ACHN (cell line): ENCODE results near the gene ICE1.
"Not testable (repeated sequence)": the region's sequence is repeated elsewhere in the genome, so short reads cannot be mapped to it uniquely, and the experiment has no call there.

Experiments
- DNase-seq: peaks from one replicate; pipeline ENCODE4 v3.0.0-alpha.2; 2015
- in situ Hi-C: cut with HindIII; loops from 2 replicates; pipeline ENCODE4 v1.10.0; 2017; ENCODE audit warnings: low sequenced_read_pairs, low pct_ligation_motif_present, low pct_unique_long_range_greater_than_20kb

ICE1 gene

DNA sequence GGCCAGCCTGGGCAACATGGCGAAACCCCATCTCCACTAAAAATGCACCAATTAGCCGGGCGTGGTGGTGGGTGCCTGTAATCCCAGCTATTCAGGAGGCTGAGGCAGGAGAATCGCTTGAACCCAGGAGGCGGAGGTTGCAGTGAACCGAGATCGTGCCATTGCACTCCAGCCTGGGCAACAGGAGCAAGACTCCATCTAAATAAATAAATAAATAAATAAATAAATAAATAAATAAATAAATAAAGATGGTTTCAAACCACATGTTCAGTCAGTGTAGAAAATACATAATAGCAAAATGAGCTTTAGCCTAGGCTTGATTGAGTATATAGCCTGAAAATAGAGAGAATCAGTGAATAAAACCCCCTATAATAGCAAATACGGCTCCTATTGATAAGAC, 27.4 kb upstream of the ICE1 start:
- in situ Hi-C loops, DNase-seq: not testable (repeated sequence)

GRCh38 chr5:5398071-5398470, 24.4 kb upstream of the ICE1 start:
- no peak for DNase-seq
- in situ Hi-C loops, result no loop called here

DNA sequence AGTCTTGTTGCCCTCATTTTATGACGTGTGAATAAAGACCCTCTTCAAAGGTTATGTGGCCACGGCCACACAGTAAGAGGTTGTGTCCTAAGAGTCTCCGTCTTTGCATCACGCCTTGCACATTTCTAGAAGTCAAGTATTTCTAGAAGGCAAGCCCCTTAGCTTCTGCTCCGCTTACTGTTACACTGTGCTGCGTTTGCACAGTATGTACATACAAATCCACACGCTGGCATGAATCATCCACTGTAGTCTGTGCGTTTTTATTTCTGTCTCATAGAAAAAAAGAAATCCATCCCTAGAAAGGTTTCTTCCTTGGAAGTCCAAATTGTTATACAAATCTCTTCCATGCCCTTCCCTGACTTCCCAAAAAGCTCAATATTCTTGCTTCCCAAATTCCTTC, 21.4 kb upstream of the ICE1 start:
- no peak for DNase-seq
- in situ Hi-C loops, result no loop called here

DNA sequence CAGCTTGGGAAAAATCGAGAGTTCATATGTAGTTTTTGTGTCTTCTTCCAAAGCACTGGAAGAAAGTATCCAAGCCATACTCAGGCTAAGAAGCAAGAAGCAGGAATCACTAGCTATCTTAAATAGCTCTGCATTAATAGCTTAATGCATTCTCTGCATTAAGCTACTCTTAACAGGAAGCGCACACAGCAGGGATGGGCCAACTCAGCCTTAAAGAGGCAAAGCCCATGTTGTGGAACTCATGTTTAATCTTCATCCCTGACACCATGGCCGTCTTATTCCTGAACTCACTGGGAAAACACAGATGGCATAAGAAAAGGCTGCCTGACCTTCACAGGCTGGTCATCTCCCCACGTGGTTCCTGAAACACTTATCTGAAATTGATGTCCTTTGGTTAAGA, 18.7 kb upstream of the ICE1 start:
- in situ Hi-C loops, result no loop called here
- no peak for DNase-seq

- in situ Hi-C loops, result no loop called here
- DNase-seq, result no peak
Observed at GRCh38 chr5:5404381-5404780, 18.1 kb upstream of the ICE1 start.

DNA sequence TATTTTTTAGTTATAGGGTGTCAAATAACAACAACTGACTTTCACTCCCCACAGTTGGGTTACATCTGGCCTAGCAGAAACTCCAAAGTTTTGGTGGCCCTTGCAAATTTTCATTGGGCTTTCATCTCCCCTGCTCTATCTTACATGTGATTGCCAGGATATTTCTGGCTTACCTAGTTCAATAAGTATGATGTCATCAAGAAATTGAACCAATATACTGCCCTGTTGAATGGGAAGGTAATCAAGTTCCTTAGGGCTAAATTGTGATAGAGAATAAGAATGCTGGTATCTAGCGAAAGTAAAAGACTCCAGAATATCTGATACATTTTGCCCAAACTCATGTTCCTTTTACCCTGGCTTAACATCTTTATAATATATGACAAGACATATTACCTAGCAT, 17.0 kb upstream of the ICE1 start:
- no peak for DNase-seq
- in situ Hi-C loops, result no loop called here

DNA sequence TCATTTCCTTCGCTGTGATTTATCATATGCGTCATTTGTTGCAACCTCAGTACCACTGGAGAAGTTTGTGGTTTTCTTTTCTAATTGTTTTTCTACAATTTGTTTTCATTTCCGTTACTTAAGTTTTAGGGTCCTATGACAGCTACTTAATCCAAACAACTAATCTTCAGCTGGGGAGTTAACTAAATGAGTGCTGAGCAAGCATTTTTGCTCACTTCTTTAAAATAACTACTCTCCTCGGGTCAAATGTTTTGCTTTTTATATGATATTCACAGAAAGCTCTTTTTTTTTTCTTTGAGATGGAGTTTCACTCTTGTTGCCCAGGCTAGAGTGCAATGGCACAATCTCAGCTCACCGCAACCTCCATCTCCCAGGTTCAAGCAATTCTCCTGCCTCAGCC, 14.6 kb upstream of the ICE1 start:
- DNase-seq, result no peak
- in situ Hi-C loops, result no loop called here

DNA sequence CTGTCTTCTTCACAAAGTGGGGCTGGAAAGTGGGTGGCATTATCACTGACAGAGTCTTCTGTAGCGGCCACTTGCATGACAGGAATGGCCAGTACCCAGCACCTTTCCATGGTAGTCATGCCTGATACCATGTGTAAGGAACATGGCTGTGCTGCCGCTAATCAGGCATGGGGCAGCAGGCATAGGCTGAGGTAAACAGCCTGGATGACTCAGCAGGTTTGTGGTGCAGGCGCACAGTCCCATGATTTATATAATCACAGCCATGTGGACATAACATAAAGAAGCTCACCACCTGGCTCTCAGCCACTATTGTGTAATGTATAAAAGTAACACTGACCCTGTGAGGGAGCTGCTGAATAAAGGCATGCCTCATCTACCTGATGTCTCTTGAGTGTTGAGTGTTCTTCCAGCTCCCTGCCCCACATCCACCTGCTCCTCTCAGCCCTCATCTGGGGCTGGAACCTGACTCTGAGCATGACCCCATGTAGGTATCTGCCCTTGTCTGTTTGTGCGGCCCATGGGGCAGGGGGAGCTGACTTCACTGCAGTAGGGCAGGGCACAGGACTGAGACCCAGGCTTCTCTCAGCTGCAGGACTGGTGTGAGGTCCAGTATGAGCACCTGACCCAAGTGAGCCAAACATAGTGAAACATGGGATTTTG, 13.2 kb upstream of the ICE1 start:
- in situ Hi-C loops, result no loop called here
- peak; percentile 8 for DNase-seq

- DNase-seq, in situ Hi-C loops: not testable (repeated sequence)
Observed at GRCh38 chr5:5413856-5414255, 8.6 kb upstream of the ICE1 start.

GRCh38 chr5:5414999-5415398, 7.5 kb upstream of the ICE1 start:
- in situ Hi-C loops, result no loop called here
- no peak for DNase-seq

DNA sequence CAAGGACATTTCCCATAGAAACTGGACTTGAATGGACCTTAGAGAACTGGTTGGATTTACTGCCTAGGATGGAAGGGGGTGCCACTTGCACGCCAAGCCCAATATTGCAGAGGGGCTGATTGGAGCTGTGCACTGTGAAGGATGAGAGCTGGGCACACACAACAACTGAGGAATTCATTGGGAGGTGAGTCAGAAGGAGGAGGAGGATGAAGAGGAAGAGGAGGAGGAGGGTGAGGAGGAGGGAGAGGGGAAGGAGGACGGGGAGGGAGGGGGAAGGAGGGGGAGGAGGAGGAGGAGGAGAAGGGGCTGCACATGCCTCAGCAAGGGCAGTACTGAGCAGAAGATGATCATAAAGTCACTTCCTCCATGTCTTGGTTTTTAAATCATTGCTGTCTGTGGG, 5.7 kb upstream of the ICE1 start:
- DNase-seq, result no peak
- in situ Hi-C loops, result no loop called here

GRCh38 chr5:5418006-5418405, 4.5 kb upstream of the ICE1 start:
- in situ Hi-C loops, result no loop called here
- DNase-seq, result no peak

DNA sequence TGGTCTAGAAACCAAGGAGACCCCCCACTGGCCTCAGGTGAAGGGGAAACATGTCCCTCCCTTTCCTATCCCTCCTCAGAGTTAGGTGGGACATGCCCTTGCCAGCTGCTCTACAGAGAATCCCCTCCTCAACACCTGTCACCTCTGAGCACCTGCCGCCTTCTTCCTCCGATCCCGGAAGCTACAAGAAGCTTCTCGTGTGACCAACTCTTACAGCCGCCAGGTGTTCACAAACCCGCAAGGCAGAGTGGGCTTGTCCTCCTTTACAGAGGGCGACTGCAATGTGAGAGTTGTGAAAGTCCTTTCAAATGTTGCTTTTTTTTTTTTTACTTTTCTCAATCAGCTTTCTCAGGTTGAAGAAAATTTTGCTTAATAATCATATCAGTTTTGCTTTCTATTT, 3.7 kb upstream of the ICE1 start:
- in situ Hi-C loops, result no loop called here
- DNase-seq, result no peak

DNA sequence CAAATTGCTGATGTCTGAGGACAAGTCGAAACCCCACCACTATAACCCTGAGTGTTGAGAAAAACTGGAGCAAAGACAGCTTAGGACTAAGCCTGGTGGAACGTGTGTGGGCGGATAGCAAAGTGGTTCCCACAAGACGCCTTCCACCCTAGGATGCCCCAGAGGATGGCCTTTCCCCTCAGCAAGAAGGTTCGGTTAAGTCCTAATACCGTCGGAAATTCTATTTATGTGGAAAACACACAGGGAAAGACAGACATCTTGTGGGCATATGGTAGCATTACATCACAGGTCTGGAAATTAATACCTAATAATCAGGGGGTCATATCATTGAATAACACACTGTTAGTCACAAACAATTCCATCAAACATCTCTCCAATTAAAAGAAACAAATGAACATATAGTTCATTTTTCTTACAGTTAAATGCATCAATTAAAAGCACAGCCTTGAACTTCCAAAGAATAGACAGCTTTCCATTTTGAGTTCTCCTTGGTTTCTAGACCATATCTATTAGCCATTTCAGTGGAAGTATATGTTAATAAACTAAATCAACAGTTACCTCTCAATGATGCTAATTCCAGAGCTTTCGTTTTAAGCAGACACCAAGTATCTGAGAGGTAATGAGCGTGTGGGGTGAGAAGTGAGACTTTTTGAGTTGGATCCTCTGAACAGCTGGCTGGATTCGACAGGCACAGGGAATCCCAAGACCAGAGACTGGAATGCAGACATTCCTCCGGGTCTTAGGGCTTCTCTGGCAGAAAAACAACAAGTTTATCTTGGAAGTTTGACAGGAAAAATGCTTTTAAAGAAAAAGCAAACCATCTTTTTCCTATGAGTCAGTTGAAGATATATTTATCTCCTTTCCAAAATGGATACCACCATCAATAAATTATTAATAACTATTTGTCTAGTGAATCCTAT, 2.9 kb upstream of the ICE1 start:
- in situ Hi-C loops, result no loop called here

DNA sequence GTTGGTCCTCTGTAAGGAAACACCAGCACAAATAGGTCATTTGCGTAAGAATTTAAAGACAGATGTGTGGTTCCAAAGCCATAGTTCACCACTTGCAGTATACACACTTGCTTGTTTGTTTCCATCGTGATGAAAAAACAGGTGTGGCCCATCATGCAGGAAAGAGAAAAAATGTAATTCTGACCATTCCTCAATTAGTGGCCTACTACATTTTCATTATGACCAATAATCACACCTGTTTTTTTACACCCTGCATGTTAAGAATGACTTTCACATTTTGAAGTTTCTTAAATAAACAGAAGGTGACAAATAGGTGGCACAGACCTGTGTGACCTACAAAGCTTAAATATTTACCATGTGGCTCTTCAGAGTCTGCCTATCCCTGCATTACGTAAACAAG, 2.2 kb upstream of the ICE1 start:
- no peak for DNase-seq
- in situ Hi-C loops, result no loop called here

More for the DNA sequence above, 2.9 kb upstream of the ICE1 start:
- peak; percentile 57 for DNase-seq

- no peak for DNase-seq
- in situ Hi-C loops, result no loop called here
Observed at GRCh38 chr5:5421149-5421960, 1.1 kb upstream of the ICE1 start.

- DNase-seq, result peak; percentile 13
- in situ Hi-C loops, result no loop called here
Observed at GRCh38 chr5:5422819-5423515, 490 bp downstream of the ICE1 start.

- in situ Hi-C loops, result no loop called here
- DNase-seq, result no peak
Observed at GRCh38 chr5:5423586-5423985, 1.1 kb downstream of the ICE1 start.

- DNase-seq, result no peak
- in situ Hi-C loops, result no loop called here
Observed at GRCh38 chr5:5424736-5425135, 2.3 kb downstream of the ICE1 start.
